ELF-1 (cell line): Measurements from ENCODE around the gene ZFAND3.
"Not testable (repeated sequence)": the region's sequence is repeated elsewhere in the genome, so short reads cannot be mapped to it uniquely, and the experiment has no call there.

ENCODE experiments used
- DNase-seq: peaks from one replicate; pipeline ENCODE4 v3.0.0-alpha.2; 2016; ENCODE audit warnings: low read depth, low spot score

The ZFAND3 gene

GRCh38 chr6:38088829-38089228, 269.3 kb downstream of the ZFAND3 start:
- DNase-seq = no peak

DNA sequence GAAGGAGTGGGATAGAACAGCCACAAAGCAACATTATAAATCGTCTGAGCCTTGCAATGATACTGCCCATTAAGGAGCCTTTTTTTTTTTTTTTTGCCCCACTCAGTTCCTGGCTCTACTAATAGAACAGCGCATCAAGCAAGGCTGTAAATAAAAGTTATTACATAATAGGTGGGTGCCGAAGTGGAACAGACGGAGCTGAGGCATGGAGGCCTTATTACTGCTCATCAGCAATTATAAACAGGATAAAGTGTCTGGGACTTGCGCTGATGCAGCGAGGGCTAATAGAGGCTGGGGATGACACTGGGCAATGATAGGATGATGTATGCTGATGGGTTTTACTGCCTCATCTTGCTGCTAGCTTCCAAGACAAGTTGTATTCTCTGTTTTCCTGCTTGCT, 272.1 kb downstream of the ZFAND3 start:
- DNase-seq = no peak

DNA sequence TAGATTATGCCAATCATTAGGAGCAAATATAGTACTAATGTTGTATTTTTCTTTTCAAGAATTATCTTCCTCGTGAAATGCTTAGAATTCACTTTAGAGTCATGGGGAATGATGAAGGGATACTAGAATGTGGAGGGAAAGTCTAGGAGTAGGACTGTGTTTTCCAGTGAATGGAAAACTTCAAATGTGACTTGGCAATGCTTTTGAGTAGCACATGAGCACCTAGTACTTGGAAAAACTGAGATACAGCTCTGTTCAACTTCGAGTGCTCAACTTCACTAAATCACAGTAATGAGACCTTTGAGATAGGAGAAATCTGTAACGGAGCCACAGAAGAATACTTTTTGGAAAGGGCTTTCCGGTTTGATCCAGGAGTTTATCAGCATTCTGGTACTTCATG, 272.9 kb downstream of the ZFAND3 start:
- DNase-seq = no peak

DNA sequence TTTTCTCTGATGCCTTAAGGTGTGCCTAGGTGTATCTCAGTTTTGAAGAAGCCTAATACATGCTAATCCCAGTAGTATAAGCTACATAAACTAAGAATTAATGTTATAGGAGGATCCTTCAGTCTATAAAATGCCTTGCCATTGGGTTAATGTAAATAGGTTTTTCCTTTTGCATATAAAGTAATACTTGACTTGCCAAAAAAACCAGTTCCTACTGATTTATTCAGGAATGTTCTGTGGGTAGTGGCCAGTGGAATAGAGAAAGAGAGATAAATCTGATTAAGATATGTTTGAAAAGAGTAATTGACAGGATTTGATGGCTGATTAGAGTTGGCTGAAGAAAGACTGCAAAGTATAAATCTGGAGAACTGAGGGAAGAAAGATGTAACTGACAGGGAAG, 273.4 kb downstream of the ZFAND3 start:
- DNase-seq = no peak

DNA sequence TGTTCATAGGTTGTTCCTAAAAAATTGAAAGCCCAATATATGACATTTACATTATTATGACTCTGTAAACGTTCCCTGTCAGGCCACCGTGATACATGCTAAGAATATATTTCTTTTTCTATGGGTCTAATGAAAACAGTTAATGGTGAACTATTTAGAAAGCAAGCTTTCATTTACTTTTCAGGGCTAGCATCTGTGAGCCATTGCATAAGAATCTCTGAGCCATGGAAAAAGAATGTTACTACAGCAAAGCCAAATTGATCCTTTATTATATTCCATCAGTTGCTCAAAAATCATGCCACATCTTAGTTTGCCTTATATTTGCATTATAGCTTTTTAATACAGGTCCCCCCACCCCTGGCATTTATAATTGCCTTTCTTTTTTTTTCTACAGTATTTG, 275.5 kb downstream of the ZFAND3 start:
- no peak for DNase-seq

DNA sequence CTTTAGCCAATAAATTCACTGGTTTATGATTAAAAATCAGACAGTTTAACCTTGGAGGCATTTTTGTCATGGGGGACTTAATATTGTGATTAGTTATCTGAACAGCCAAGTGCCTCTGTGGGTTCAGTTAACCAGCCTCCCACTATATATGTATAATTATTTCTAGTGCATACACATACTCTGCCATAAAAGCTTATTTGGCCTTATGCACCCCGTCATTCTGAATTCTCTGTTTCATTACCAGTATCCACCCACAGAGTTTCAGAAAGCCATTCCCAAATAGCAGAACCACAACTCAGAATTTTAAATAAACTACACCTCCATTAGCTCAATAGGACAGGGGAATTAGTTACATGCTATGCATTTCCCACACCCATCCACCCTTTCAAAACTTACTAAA, 279.7 kb downstream of the ZFAND3 start:
- no peak for DNase-seq

- no peak for DNase-seq
Measured at GRCh38 chr6:38100380-38100779, 280.9 kb downstream of the ZFAND3 start.

DNA sequence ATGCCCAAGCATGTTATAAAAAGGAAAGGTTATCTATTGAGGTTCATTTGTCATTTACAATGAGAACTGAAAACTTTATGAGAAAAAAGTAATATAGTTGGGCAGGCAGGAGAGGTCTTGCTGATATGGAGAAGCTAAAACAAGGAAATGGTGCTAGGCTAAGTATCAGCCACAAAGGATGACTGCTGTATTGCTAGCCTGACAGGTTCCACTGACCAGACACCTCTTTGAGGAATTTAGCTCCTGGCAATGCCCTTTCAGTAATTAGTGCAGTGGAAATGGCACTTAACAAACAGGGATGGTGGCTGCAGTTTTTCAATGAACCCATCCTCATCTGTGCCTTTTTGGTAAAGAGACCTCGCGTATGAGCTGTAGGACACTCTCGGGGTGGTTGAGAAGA, 284.4 kb downstream of the ZFAND3 start:
- peak; percentile 37 for DNase-seq

GRCh38 chr6:38105066-38105465, 285.5 kb downstream of the ZFAND3 start:
- no peak for DNase-seq

- DNase-seq = no peak
Measured at GRCh38 chr6:38107073-38107472, 287.5 kb downstream of the ZFAND3 start.

DNA sequence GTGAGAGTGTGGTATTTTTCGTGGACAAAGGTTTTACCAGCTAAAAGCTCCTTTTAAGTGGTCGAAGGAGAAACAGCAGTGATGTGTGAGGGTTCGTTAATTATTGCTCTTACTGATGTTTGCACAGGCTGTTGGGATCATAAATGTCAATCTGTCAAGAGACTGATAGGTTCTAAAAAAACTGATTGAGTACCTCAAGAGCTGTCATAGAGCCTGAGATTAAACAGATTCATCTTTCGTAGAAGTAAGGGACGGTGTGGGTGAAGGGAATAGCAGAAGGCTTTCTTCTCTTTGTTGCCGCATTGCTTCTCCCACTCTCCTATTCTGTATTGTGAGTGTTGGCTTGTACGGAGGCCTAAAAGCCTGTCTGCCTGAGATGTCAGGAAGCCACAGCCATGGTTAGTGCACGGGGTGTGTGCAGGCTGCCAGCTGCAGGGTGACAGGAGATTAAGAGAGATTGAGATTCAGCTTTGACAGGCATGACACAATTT, 291.0 kb downstream of the ZFAND3 start:
- no peak for DNase-seq

- DNase-seq = no peak
Measured at GRCh38 chr6:38112181-38112580, 292.7 kb downstream of the ZFAND3 start.

DNA sequence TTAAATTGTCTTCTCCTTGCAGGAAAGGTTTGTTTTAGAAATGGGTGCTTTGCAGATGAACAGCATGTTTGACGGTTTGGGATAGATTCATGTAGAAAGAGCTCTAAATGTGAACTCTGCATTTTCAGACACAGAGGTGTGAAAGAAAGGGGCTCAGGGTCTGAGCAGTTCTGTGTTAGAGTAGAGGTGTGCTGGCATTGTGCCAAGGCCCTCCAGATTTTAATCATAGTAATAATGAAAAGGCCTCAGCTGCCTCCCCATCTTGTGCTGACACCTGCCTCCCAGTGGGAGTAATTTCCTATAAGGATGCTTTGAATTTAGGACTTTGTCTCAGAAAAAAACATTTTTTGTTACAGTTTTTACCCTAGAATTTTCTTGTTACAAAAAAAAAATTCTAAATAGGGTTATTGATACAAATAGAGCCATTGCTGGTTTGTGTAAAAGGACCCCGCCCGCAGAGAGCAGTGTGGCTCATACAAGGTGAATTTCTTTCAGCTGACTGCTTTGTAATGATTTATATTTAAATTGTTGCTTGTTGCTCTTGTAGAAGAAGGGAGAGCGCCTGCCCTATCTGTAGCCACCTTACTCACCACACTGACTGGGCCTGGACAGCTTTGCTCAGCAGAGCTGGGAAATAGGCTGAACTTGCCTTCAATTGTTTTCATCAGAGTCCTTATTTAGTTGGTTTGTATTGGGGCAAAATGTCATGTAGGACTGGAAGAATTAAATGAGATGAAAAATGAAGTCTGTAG, 294.5 kb downstream of the ZFAND3 start:
- no peak for DNase-seq

- DNase-seq = no peak
Measured at GRCh38 chr6:38114976-38115625, 295.6 kb downstream of the ZFAND3 start.

- DNase-seq = no peak
Measured at GRCh38 chr6:38115626-38116008, 296.1 kb downstream of the ZFAND3 start.

- no peak for DNase-seq
Measured at GRCh38 chr6:38116248-38116647, 296.7 kb downstream of the ZFAND3 start.

GRCh38 chr6:38117281-38117680, 297.8 kb downstream of the ZFAND3 start:
- DNase-seq = no peak

DNA sequence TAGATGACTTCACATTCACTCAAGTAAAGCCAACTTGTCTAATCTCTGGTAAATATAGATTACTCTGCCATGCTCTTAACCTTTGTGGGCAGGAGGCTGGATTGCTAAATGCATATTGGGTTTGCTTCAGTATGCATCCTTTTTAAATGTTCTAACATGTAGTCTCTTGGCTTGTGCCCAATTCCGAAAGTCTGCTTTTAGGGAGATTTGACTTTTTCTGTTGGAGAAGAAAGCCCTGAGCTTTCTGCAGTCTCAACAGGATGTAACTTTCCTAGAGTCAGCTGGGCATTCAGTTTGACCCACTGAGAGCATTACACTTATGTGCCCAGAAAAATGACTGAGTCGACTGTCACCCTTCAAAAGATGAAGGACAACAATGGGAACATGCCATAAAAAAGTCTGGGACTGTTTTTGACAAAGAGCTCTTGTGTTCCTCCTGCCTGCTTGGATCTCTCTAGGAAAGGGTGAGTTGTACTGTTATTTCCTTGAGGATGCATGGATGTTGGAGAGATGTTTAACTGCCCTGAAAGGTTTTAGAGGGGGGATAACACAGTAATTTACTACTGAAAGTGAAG, 299.4 kb downstream of the ZFAND3 start:
- no peak for DNase-seq

DNA sequence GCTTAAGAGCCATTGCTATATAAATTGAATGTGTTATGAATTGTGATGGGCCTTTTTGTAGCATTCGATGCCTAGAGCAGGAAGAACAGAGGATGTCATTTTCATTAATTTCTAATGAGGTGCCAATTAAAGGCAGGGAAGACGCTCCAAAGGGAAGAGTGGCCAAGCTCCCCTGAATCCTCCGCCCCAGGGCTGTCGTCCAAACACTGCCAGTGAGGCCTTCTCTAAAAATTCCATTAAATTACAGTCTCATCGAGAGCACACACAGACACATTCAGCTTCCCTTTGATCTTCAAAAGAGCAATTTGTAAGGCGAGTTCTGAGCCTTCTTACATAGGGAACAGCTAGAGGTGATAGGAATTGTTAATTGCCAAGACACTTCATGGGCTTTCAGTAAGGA, 300.0 kb downstream of the ZFAND3 start:
- DNase-seq = peak; percentile 41

DNA sequence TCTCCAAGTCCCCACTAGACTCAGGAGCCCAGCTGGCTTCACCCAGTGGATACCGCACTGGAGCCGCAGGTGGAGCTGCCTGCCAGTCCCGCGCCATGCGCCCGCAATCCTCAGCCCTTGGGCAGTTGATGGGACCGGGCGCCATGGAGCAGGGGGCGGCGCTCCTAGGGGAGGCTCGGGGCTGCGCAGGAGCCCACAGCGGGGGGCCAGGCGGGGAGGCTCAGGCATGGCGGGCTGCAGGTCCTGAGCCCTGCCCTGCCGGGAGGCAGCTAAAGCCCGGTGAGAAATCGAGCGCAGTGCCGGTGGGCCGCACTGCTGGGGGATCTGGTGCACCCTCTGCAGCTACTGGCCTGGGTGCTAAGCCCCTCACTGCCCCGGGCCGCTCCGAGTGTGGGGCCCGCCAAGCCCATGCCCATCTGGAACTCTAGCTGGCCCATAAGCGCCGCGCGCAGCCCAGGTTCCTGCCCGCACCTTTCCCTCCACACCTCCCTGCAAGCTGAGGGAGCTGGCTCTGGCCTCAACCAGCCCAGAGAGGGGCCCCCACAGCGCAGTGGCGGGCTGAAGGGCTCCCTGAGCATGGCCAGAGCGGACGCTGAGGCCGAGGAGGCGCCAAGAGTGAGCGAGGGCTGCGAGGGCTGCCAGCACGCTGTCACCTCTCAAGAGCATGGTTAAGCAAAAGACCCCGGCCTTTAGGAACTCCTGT, 304.8 kb downstream of the ZFAND3 start:
- DNase-seq = not testable (repeated sequence)

DNA sequence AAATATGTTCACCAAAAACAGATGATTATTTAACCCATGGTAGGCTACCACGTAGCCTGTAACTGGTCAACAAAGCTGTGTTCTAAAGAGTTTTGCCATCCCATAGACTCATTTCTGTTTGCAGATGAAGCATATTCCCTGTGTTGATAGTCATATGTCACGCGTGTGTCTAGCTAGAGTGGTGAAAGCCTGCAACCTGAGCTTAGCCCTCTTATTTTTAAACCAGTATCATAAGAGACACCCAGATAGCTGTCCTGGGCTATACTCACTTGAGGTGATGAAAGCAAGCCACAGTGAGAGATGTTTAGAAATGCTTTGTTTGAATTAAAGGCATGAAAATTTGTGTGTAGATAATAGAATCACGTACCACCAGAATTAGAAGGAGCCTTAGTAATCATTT, 307.8 kb downstream of the ZFAND3 start:
- no peak for DNase-seq

DNA sequence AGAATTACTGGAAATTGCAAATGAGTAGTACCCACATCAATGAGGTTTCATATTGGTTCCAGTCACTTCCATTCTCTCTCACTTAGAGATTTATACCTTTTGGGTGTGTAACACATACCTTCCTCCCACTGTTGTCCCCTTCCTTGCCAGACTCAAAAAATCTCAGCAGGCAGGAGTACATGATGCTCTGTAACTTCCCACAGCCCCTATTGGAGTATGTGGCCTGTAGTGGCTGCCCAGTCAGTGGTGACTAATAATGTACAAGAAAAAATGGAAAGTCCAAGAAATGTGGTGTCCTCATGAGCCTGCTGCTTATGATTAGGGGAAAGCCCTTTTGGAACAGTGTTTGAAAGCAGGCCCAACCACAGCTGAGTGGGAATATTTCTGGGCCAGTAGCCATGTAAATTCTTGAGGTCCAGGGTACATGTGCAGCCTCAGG, 312.0 kb downstream of the ZFAND3 start:
- no peak for DNase-seq
